Measurements from ENCODE around the gene RPL39. TPM values are rescaled to one million over a fixed set of nuclear protein-coding genes. Genes with fewer than 3 reads are reported as not detected.

RPL39 gene
- total RNA-seq, 1 donor from 2014 or later = 1,492 TPM

DNA sequence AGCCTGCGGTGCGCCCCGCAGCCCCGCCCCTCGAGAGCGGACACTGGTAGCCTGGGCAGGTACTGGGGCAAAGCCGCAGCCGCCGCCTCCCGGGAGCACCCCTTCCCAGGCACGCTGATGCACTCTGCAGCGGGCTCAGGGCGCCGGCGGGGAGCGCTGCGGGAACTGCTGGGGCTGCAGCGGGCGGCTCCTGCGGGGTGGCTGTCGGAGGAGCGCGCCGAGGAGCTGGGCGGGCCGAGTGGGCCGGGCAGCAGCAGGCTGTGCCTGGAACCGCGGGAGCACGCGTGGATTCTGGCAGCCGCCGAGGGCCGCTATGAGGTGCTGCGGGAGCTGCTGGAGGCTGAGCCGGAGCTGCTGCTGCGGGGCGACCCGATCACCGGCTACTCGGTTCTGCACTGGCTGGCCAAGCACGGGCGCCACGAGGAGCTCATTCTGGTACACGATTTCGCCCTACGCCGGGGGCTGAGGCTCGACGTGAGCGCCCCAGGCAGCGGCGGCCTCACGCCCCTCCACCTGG is 32.6 kb downstream of the RPL39 start:
- Histone ChIP-seq H3K9ac (ENCODE audit: low read length) (no peak overlapping the region), H3K4me2 (ENCODE audit: low read length) (peak overlapping the region; percentile 80), H3K4me3 (ENCODE audit: insufficient read depth, low read depth, low read length) (peak overlapping the region; percentile 23), H3K27ac (ENCODE audit: low read depth, low read length) (no peak overlapping the region), H3K4me1 (ENCODE audit: insufficient read depth, low read length) (peaks cover 12% of the 10 kb centered on the region), H3K9me3 (ENCODE audit: insufficient read depth, low read depth, low read length) (no peaks in the 10 kb centered on the region), H3K79me2 (ENCODE audit: insufficient read depth, low read length) (no peaks in the 10 kb centered on the region), H2AFZ (ENCODE audit: low read depth, low read length) (peak overlapping the region; percentile 56), H3K36me3 (ENCODE audit: insufficient read depth, low read length) (no peaks in the 10 kb centered on the region), H4K20me1 (ENCODE audit: insufficient read depth, low read length) (no peaks in the 10 kb centered on the region), H3K27me3 (ENCODE audit: insufficient read depth, low read length) (no peaks in the 10 kb centered on the region)
- Mint-ChIP-seq H3K4me3 (ENCODE audit: unreplicated experiment) (no peak overlapping the region), H3K9me3 (ENCODE audit: unreplicated experiment) (no peaks in the 10 kb centered on the region), H3K27me3 (ENCODE audit: low read depth, unreplicated experiment) (peaks cover 11% of the 10 kb centered on the region), H3K36me3 (ENCODE audit: low read depth, unreplicated experiment) (no peaks in the 10 kb centered on the region), H3K27ac (ENCODE audit: unreplicated experiment) (no peak overlapping the region), H3K4me1 (ENCODE audit: low read depth, unreplicated experiment) (peaks cover 19% of the 10 kb centered on the region)
- FAIRE-seq (no peak), DNase-seq (ENCODE audit: low read depth) (no peak)
- TF ChIP-seq, protein P1, sequence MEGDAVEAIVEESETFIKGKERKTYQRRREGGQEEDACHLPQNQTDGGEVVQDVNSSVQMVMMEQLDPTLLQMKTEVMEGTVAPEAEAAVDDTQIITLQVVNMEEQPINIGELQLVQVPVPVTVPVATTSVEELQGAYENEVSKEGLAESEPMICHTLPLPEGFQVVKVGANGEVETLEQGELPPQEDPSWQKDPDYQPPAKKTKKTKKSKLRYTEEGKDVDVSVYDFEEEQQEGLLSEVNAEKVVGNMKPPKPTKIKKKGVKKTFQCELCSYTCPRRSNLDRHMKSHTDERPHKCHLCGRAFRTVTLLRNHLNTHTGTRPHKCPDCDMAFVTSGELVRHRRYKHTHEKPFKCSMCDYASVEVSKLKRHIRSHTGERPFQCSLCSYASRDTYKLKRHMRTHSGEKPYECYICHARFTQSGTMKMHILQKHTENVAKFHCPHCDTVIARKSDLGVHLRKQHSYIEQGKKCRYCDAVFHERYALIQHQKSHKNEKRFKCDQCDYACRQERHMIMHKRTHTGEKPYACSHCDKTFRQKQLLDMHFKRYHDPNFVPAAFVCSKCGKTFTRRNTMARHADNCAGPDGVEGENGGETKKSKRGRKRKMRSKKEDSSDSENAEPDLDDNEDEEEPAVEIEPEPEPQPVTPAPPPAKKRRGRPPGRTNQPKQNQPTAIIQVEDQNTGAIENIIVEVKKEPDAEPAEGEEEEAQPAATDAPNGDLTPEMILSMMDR (IDR thresholded peaks at IDR 0.05; ENCODE audit: insufficient read depth, low read depth, low read length) = no peak

DNA sequence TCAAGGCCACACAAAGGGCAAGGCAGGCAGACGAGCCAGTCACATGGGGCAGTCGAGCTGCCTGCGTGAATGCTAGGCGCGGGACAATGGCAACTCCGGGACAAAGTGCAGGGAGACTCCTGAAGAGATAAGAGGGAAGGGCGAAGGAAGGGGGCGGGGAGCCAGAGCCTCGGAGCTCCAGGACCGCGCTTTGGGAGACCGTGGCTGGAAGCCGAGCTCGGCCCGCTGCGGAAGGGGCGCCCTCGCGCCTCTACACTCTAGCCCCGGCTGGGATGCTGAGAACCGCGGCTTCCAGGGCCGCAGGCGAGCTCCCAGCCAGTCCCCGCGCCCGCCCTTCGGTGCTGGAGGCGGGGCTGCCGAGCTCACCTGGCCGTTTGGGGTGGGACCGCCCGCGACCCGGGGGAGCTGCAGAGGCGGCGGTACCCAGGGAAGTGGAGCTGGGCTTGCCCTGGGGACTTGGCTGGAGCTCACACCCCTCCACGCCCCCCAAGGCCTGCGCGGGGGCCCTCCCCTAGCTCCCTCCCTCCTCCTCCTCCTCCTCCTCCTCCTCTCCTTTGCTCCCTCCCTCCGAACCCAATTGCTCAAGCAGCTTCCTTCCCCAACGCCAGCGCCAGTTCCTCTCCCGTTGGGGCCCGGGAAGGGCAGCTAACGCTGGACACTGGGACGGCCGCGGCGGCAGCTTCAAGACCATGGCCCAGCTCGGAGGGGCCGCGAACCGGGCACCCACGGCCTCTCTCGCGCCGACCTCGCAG is 33.3 kb downstream of the RPL39 start, which contains the start of gene SOWAHD:
Gene SOWAHD (plus strand): TSS at position 610 of the 752 bp plus-strand sequence. CDS start 80 bp downstream, at position 690.
- Histone ChIP-seq H2AFZ (ENCODE audit: low read depth, low read length) (peak within 1 kb of the TSS; percentile 56), H3K4me2 (ENCODE audit: low read length) (peak within 1 kb of the TSS; percentile 80), H3K9me3 (ENCODE audit: insufficient read depth, low read depth, low read length) (no peaks in the 10 kb centered on the region), H3K4me3 (ENCODE audit: insufficient read depth, low read depth, low read length) (peak within 1 kb of the TSS; percentile 23), H4K20me1 (ENCODE audit: insufficient read depth, low read length) (no peaks in the 10 kb centered on the region), H3K4me1 (ENCODE audit: insufficient read depth, low read length) (peaks cover 9% of the 10 kb centered on the region), H3K27ac (ENCODE audit: low read depth, low read length) (no peak within 1 kb of the TSS), H3K36me3 (ENCODE audit: insufficient read depth, low read length) (no peaks in the 10 kb centered on the region), H3K9ac (ENCODE audit: low read length) (no peak within 1 kb of the TSS), H3K27me3 (ENCODE audit: insufficient read depth, low read length) (no peaks in the 10 kb centered on the region), H3K79me2 (ENCODE audit: insufficient read depth, low read length) (no peaks in the 10 kb centered on the region)
- H3K4me3 Mint-ChIP-seq (ENCODE audit: unreplicated experiment) = peak within 1 kb of the TSS; percentile 83
- no peak for TF ChIP-seq EZH2 (IDR thresholded peaks at IDR 0.05; ENCODE audit: insufficient read depth, low read length)
- TF ChIP-seq, protein P1 (IDR thresholded peaks at IDR 0.05; ENCODE audit: insufficient read depth, low read depth, low read length) = no peak
- no peaks in the 10 kb centered on the region for H3K9me3 Mint-ChIP-seq (ENCODE audit: unreplicated experiment)
- H3K27me3 Mint-ChIP-seq (ENCODE audit: low read depth, unreplicated experiment) = peaks cover 11% of the 10 kb centered on the region
- DNase-seq (ENCODE audit: low read depth) (no peak), FAIRE-seq (no peak)
- H3K4me1 Mint-ChIP-seq (ENCODE audit: low read depth, unreplicated experiment) = peaks cover 14% of the 10 kb centered on the region
- H3K36me3 Mint-ChIP-seq (ENCODE audit: low read depth, unreplicated experiment) = no peaks in the 10 kb centered on the region
- H3K27ac Mint-ChIP-seq (ENCODE audit: unreplicated experiment) = no peak within 1 kb of the TSS

DNA sequence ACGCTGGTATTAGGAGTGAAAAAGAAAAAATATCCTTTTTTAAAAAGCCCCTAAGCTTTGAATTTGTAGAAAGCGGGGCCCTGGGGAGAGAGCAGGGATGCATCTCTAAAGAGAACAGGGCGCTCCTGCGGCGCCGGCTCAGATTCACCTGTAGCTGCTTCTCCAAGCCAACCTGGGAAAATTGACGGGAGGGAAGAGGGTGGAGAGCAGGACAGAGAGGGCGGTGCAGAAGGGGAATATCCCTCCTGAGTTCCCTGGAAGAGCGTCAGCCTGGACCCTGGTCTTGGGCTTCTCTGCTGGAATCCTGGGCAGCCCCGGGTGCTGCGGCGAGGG is 33.8 kb downstream of the RPL39 start:
- H4K20me1 ChIP-seq (ENCODE audit: insufficient read depth, low read length) = no peaks in the 10 kb centered on the region
- peaks cover 3% of the 10 kb centered on the region for H3K4me1 ChIP-seq (ENCODE audit: insufficient read depth, low read length)
- Mint-ChIP-seq H3K27ac (ENCODE audit: unreplicated experiment) (no peak overlapping the region), H3K36me3 (ENCODE audit: low read depth, unreplicated experiment) (no peaks in the 10 kb centered on the region), H3K4me3 (ENCODE audit: unreplicated experiment) (peak overlapping the region; percentile 83), H3K4me1 (ENCODE audit: low read depth, unreplicated experiment) (peaks cover 8% of the 10 kb centered on the region), H3K9me3 (ENCODE audit: unreplicated experiment) (no peaks in the 10 kb centered on the region), H3K27me3 (ENCODE audit: low read depth, unreplicated experiment) (peaks cover 11% of the 10 kb centered on the region)
- H3K4me2 ChIP-seq (ENCODE audit: low read length) = peak overlapping the region; percentile 80
- no peak overlapping the region for H3K4me3 ChIP-seq (ENCODE audit: insufficient read depth, low read depth, low read length)
- no peaks in the 10 kb centered on the region for H3K27me3 ChIP-seq (ENCODE audit: insufficient read depth, low read length)
- no peak for TF ChIP-seq EZH2 (IDR thresholded peaks at IDR 0.05; ENCODE audit: insufficient read depth, low read length)
- TF ChIP-seq, protein P1 (IDR thresholded peaks at IDR 0.05; ENCODE audit: insufficient read depth, low read depth, low read length) = no peak
- no peaks in the 10 kb centered on the region for H3K79me2 ChIP-seq (ENCODE audit: insufficient read depth, low read length)
- H3K36me3 ChIP-seq (ENCODE audit: insufficient read depth, low read length) = no peaks in the 10 kb centered on the region
- no peak for DNase-seq (ENCODE audit: low read depth)
- FAIRE-seq = no peak
- H2AFZ ChIP-seq (ENCODE audit: low read depth, low read length) = no peak overlapping the region
- no peak overlapping the region for H3K27ac ChIP-seq (ENCODE audit: low read depth, low read length)
- no peak overlapping the region for H3K9ac ChIP-seq (ENCODE audit: low read length)
- no peaks in the 10 kb centered on the region for H3K9me3 ChIP-seq (ENCODE audit: insufficient read depth, low read depth, low read length)
